ENCODE results near the gene TMEM87B.

The TMEM87B gene

DNA sequence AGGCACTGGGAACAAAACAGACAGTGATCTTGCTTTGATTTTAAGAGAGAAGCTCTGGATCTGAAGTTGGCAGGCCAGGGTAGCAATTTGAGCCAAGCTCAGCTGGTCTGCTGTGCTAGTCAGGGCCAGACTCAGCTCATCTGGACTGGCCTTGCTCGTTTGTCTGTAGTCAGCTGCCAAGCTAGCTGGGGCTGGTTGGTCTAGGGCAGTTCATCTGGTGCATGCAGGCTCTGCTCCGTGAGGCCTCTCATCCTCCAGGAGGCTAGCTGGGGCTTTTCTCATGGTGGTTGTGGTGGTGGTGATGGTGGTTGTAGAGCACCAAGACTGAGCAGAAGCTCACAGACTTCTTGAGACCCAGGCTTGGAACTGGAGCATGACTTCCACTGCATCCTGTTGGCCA lies 93.4 kb downstream of the TMEM87B start:
- no peak for DNase-seq (ENCODE audit: low read depth)
- no peak overlapping the region for H3K4me3 ChIP-seq (ENCODE audit: low read depth, low read length)
- in situ Hi-C loops (cut with HindIII; ENCODE audit: low sequenced_read_pairs) = no loop called here
- TF ChIP-seq, protein P1, sequence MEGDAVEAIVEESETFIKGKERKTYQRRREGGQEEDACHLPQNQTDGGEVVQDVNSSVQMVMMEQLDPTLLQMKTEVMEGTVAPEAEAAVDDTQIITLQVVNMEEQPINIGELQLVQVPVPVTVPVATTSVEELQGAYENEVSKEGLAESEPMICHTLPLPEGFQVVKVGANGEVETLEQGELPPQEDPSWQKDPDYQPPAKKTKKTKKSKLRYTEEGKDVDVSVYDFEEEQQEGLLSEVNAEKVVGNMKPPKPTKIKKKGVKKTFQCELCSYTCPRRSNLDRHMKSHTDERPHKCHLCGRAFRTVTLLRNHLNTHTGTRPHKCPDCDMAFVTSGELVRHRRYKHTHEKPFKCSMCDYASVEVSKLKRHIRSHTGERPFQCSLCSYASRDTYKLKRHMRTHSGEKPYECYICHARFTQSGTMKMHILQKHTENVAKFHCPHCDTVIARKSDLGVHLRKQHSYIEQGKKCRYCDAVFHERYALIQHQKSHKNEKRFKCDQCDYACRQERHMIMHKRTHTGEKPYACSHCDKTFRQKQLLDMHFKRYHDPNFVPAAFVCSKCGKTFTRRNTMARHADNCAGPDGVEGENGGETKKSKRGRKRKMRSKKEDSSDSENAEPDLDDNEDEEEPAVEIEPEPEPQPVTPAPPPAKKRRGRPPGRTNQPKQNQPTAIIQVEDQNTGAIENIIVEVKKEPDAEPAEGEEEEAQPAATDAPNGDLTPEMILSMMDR (IDR thresholded peaks at IDR 0.05; ENCODE audit: low read depth, low read length, missing control alignments) = no peak

DNA sequence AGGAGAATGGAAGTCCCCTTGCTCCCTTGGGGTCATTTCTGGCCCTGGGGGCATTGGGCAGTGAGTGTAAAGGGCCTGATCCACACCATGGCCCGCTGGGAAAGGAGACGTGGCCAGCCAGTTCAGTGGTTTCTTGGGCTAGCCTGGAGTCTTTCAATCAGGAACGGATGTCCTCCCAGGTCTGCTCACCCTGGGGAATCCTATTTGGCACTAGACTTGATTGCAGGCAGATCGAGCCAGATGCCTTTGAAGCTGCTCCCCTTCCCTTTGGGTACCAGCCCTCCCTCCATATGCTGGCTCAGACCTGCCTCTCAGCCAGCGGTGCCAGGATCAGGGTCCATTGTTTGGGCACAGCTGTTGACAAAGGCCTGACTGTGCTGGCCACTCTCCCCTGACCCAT lies 94.1 kb downstream of the TMEM87B start:
- no peak for DNase-seq (ENCODE audit: low read depth)
- in situ Hi-C loops (cut with HindIII; ENCODE audit: low sequenced_read_pairs) = no loop called here
- TF ChIP-seq, protein P1 (IDR thresholded peaks at IDR 0.05; ENCODE audit: low read depth, low read length, missing control alignments) = no peak
- H3K4me3 ChIP-seq (ENCODE audit: low read depth, low read length) = no peak overlapping the region

DNA sequence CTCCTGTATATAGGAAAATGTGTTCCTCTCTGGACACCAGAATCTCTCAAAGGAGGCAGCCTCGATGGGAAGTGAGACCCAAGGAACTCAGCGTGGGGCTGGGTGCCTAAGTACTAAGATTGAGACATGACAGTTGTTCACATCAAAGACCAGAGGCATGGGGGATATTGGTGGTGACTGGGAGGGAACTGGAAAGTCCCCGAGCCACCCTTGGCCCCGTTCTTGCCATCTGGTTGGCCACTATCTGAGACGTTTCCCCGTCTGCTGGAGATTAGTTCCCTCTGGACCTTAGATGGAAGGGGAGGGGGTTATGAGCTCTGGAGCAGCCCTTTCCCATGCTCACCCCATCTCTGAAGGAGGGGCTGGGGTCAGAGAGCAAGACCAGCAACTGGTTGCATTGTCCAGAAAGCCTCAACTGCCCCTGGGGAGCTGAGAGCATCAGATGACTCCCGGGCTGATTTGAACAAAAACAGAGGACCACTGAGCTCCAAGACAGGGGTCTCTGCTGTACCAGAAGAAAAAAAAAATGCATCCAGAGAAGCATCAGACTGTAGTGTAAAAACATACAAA lies 94.9 kb downstream of the TMEM87B start:
- TF ChIP-seq, protein P1 (IDR thresholded peaks at IDR 0.05; ENCODE audit: low read depth, low read length, missing control alignments) = no peak
- in situ Hi-C loops (cut with HindIII; ENCODE audit: low sequenced_read_pairs) = no loop called here
- H3K4me3 ChIP-seq (ENCODE audit: low read depth, low read length) = no peak overlapping the region

DNA sequence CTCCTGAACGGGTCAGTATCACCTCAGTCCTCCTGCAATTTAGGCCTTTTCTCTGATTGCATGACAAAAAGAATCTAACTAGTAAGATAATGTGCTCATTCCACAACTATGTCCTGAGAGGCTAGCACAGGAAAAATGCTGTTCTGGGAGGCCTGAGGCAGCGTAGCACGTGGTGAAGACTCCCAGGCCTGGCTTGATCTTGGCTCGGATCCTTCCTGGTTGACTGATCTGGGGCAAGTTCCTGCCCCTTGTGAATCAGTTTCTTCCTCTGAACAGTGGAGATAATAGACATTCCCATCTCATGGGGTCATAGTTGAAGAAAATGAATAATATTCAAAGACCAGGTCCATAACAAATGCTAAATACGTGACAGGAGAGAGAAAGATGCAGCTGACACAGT lies 95.4 kb downstream of the TMEM87B start:
- TF ChIP-seq, protein P1 (IDR thresholded peaks at IDR 0.05; ENCODE audit: low read depth, low read length, missing control alignments) = no peak
- no peak for DNase-seq (ENCODE audit: low read depth)
- in situ Hi-C loops (cut with HindIII; ENCODE audit: low sequenced_read_pairs) = no loop called here

More for the DNA sequence above, 94.9 kb downstream of the TMEM87B start:
- no peak for DNase-seq (ENCODE audit: low read depth)

DNA sequence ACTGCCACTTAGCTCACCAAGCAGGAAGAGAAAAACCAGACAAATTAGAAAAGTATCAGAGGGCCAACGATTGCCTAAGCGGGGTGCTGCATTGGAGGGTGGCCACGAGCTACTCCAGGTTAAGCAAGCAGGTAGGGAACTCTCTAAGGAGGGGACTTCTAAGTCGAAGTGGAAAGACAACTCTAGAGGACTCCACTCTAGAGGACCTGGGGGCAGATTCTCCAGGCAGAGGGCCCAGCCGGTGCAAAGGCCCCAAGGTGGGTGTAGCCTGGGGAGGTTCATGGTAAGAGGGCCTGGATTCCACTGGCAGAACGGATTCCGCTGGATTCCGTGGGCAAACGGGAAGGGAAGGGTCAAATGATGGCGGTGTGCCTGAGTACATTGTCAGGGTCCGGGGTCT lies 95.8 kb downstream of the TMEM87B start:
- TF ChIP-seq, protein P1 (IDR thresholded peaks at IDR 0.05; ENCODE audit: low read depth, low read length, missing control alignments) = no peak
- no peak for DNase-seq (ENCODE audit: low read depth)
- in situ Hi-C loops (cut with HindIII; ENCODE audit: low sequenced_read_pairs) = no loop called here
- no peak overlapping the region for H3K4me3 ChIP-seq (ENCODE audit: low read depth, low read length)

More for the DNA sequence above, 95.4 kb downstream of the TMEM87B start:
- H3K4me3 ChIP-seq (ENCODE audit: low read depth, low read length) = no peak overlapping the region

DNA sequence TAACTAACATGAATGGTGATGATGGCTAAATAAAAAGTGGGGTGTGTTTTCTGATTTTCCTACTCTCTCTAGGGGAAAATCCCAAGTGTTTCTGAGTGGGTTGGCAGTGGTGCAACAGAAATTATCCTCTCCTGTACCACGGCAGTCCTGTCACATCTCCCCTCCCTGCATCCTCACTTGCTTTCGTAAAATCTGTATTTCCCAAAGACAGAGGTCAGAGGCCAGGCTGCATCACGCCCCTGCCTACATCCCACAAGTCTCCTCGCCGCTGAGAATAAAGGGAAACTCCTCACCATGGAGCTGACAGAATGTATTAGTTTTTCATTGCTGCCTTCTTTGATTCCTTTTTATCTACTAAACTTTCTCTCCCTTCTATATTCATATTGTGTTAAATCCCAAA lies 96.2 kb downstream of the TMEM87B start:
- TF ChIP-seq, protein P1 (IDR thresholded peaks at IDR 0.05; ENCODE audit: low read depth, low read length, missing control alignments) = no peak
- in situ Hi-C loops (cut with HindIII; ENCODE audit: low sequenced_read_pairs) = no loop called here
- H3K4me3 ChIP-seq (ENCODE audit: low read depth, low read length) = no peak overlapping the region
- DNase-seq (ENCODE audit: low read depth) = no peak

Measured in astrocyte of the cerebellum (primary cell).